Keratinocyte (primary cell): ENCODE results near the gene RHOBTB3.

Experiments
- CTCF ChIP-seq, 3 experiments: IDR thresholded peaks in 1 of 3; conservative IDR thresholded peaks in 1 of 3; optimal IDR thresholded peaks in 1 of 3; 2 replicates in 2 of 3; 3 replicates in 1 of 3; pipeline versions ENCODE3 to v1.5.1; 2011; ENCODE audit warnings: low read length in 3 of 3, mild to moderate bottlenecking in 3 of 3, moderate library complexity in 2 of 3, control low read depth in 1 of 3, inconsistent platforms in 1 of 3; ENCODE audit not compliant: insufficient read depth in 2 of 3; ENCODE audit errors: extremely low read depth in 1 of 3
- EZH2 ChIP-seq: IDR thresholded peaks from one replicate; pipeline ENCODE4 v1.6.1; 2012; ENCODE audit warnings: inconsistent platforms, mild to moderate bottlenecking, low read length, moderate library complexity

GRCh38 chr5:95777441-95777840 lies 46.3 kb downstream of the RHOBTB3 start:
- TF ChIP-seq CTCF (optimal IDR thresholded peaks at IDR 0.05 in 1 of 3, IDR thresholded peaks at IDR 0.05 in 1 of 3, conservative IDR thresholded peaks at IDR 0.05 in 1 of 3; ENCODE audit: extremely low read depth in 1 of 3, insufficient read depth in 2 of 3, low read length in 3 of 3) (no peak), EZH2 (no peak)
